C4-2B (cell line): Measurements from ENCODE around the gene SMTNL2.

Source experiments
- CTCF ChIP-seq: fragments of 450-650 bp; conservative IDR thresholded peaks from 2 replicates; pipeline ENCODE4 v1.5.1; 2017; ENCODE audit warnings: mild to moderate bottlenecking
- ZFX ChIP-seq: fragments of 450-650 bp; IDR thresholded peaks from 2 replicates; pipeline ENCODE4 v1.6.1; 2017

- TF ChIP-seq CTCF, result no peak
- TF ChIP-seq ZFX, result no peak
These were observed 57.2 kb downstream of the SMTNL2 start, which contains the start of gene ALOX15 for GRCh38 chr17:4641297-4642195.
